Astrocyte of the cerebellum (primary cell): ENCODE results near the gene ZBTB21.

ENCODE experiments used
- DNase-seq: peaks from one replicate; pipeline ENCODE4 v3.0.0-alpha.2; 2011; ENCODE audit warnings: low read depth
- H3K4me3 ChIP-seq: 2 replicates; pipeline ENCODE4 v1.5.1; 2011; ENCODE audit warnings: mild to moderate bottlenecking, low read depth, low read length, moderate library complexity
- CTCF ChIP-seq: IDR thresholded peaks from 2 replicates; pipeline ENCODE4 v1.5.1; 2012; ENCODE audit warnings: low read length, low read depth, moderate library complexity, mild to moderate bottlenecking; ENCODE audit errors: missing control alignments
- in situ Hi-C: cut with HindIII; loops from 2 replicates; pipeline ENCODE4 v1.10.0; 2017; ENCODE audit warnings: low sequenced_read_pairs

Gene ZBTB21

GRCh38 chr21:42009831-42010506 is at the start of gene ZBTB21:
TSS of gene ZBTB21 (minus strand) at chr21:42010360. CDS start at chr21:41994095, 16,265 bp downstream.
- TF ChIP-seq CTCF: no peak
- in situ Hi-C loops: loop anchor here (5.0 kb wide), 1 partner anchor 48 kb away; no protein-coding TSS in a partner anchor
- DNase-seq: peak; percentile 95
- peak within 1 kb of the TSS; percentile 75 for H3K4me3 ChIP-seq

- in situ Hi-C loops: no loop called here
- H3K4me3 ChIP-seq: no peak overlapping the region
- TF ChIP-seq CTCF: no peak
- no peak for DNase-seq
Observed at GRCh38 chr21:42059721-42060120, 49.6 kb upstream of the ZBTB21 start.

- in situ Hi-C loops: no loop called here
- H3K4me3 ChIP-seq: no peak overlapping the region
- no peak for DNase-seq
- no peak for TF ChIP-seq CTCF
Observed at GRCh38 chr21:42059141-42059540, 49.0 kb upstream of the ZBTB21 start.

GRCh38 chr21:42058631-42059111 is 48.5 kb upstream of the ZBTB21 start:
- TF ChIP-seq CTCF: no peak
- no peak for DNase-seq
- in situ Hi-C loops: no loop called here
- no peak overlapping the region for H3K4me3 ChIP-seq

GRCh38 chr21:42057851-42058437 is 47.8 kb upstream of the ZBTB21 start:
- no peak for TF ChIP-seq CTCF
- H3K4me3 ChIP-seq: no peak overlapping the region
- in situ Hi-C loops: no loop called here
- DNase-seq: no peak

- H3K4me3 ChIP-seq: no peak overlapping the region
- in situ Hi-C loops: no loop called here
- no peak for TF ChIP-seq CTCF
- DNase-seq: peak; percentile 97
Observed at GRCh38 chr21:42056996-42057689, 47.0 kb upstream of the ZBTB21 start.
